GM10248 (cell line): ENCODE data around the gene JARID2.

Source experiments
- CTCF ChIA-PET: fragments of 300-600 bp; sonication (Branson Sonifier 250); formaldehyde crosslinking; extraction: SDS; loops from one replicate; lab custom pipeline; 2021; ENCODE audit warnings: antibody characterized with exemption; lab: Yijun Ruan, JAX
- POLR2A ChIA-PET: fragments of 350-650 bp; sonication (Branson Sonifier 250); formaldehyde crosslinking; extraction: SDS; loops from one replicate; lab custom pipeline; 2020; ENCODE audit warnings: antibody characterized with exemption; lab: Yijun Ruan, JAX
- DNase-seq: peaks from one replicate; pipeline ENCODE4 v3.0.0; 2012; ENCODE audit errors: extremely low spot score
- CTCF ChIP-seq: IDR thresholded peaks from 2 replicates; pipeline ENCODE4 v1.5.1; 2012; ENCODE audit warnings: mild to moderate bottlenecking, low read depth; ENCODE audit errors: extremely low read depth, missing control alignments, control extremely low read depth

JARID2 gene

GRCh38 chr6:15557174-15557573 is 311.3 kb downstream of the JARID2 start:
- no peak for DNase-seq
- POLR2A ChIA-PET, result interaction anchor here (0.6 kb wide), 1 partner anchor 227 kb away, joined by 3 read pairs; no protein-coding TSS in a partner anchor

GRCh38 chr6:15560713-15561112 is 314.8 kb downstream of the JARID2 start:
- DNase-seq, result no peak
- CTCF ChIA-PET, result interaction anchor here (1.2 kb wide), 1 partner anchor 26 kb away, joined by 3 read pairs; no protein-coding TSS in a partner anchor

More at GRCh38 chr6:15557174-15557573, 311.3 kb downstream of the JARID2 start:
- CTCF ChIA-PET, result interaction anchor here (1.9 kb wide), 1 partner anchor 21 kb away, joined by 6 read pairs; no protein-coding TSS in a partner anchor
- TF ChIP-seq CTCF, result no peak

GRCh38 chr6:15561447-15562199 is 315.8 kb downstream of the JARID2 start:
- POLR2A ChIA-PET, result no interaction called here
- no peak for DNase-seq
- TF ChIP-seq CTCF, result no peak
- CTCF ChIA-PET, result interaction anchor here (1.0 to 1.2 kb wide), 2 partner anchors 17 to 26 kb away, joined by 3 read pairs; no protein-coding TSS in a partner anchor

More at GRCh38 chr6:15560713-15561112, 314.8 kb downstream of the JARID2 start:
- POLR2A ChIA-PET, result no interaction called here
- TF ChIP-seq CTCF, result no peak

- ChIA-PET CTCF (interaction anchor here (0.9 to 1.5 kb wide), 5 partner anchors 9 to 27 kb away, joined by 3 to 6 read pairs (median 4); no protein-coding TSS in a partner anchor), POLR2A (no interaction called here)
- DNase-seq, result no peak
- TF ChIP-seq CTCF, result no peak
These were observed 317.1 kb downstream of the JARID2 start for GRCh38 chr6:15562977-15563376.

- ChIA-PET CTCF (interaction anchor here (1.3 to 1.4 kb wide), 3 partner anchors 14 to 34 kb away, joined by 3 to 7 read pairs (median 3); no protein-coding TSS in a partner anchor), POLR2A (no interaction called here)
- no peak for DNase-seq
- no peak for TF ChIP-seq CTCF
These were observed 323.4 kb downstream of the JARID2 start for GRCh38 chr6:15569035-15569995.

GRCh38 chr6:15570171-15570570 is 324.3 kb downstream of the JARID2 start:
- POLR2A ChIA-PET, result no interaction called here
- no peak for TF ChIP-seq CTCF
- DNase-seq, result no peak
- CTCF ChIA-PET, result interaction anchor here (1.0 to 1.4 kb wide), 3 partner anchors 11 to 19 kb away, joined by 3 to 7 read pairs (median 4); no protein-coding TSS in a partner anchor
